ENCODE data around the gene DNAI7.

The DNAI7 gene

GRCh38 chr12:25084816-25085215, 110.1 kb downstream of the DNAI7 start:
- Histone ChIP-seq H3K4me1 (ENCODE audit: insufficient read depth, poor library complexity, severe bottlenecking) (peaks cover 4% of the 10 kb centered on the region), H3K4me3 (ENCODE audit: severe bottlenecking) (no peak overlapping the region), H3K9me3 (ENCODE audit: severe bottlenecking) (no peaks in the 10 kb centered on the region), H3K27ac (ENCODE audit: poor library complexity, severe bottlenecking) (no peak overlapping the region), H3K27me3 (ENCODE audit: insufficient read depth, poor library complexity, severe bottlenecking) (no peaks in the 10 kb centered on the region), H3K36me3 (ENCODE audit: low read depth) (no peaks in the 10 kb centered on the region)
- no peak for TF ChIP-seq CTCF (IDR thresholded peaks at IDR 0.05; ENCODE audit: poor library complexity, severe bottlenecking)
- DNase-seq (ENCODE audit: low spot score) (no peak), ATAC-seq (ENCODE audit: low read depth) (no peak)

GRCh38 chr12:25083211-25083610, 111.7 kb downstream of the DNAI7 start:
- no peaks in the 10 kb centered on the region for H3K4me1 ChIP-seq (ENCODE audit: insufficient read depth, poor library complexity, severe bottlenecking)

GRCh38 chr12:25082628-25083027, 112.3 kb downstream of the DNAI7 start:
- Histone ChIP-seq H3K4me3 (ENCODE audit: severe bottlenecking) (no peak overlapping the region), H3K4me1 (ENCODE audit: insufficient read depth, poor library complexity, severe bottlenecking) (no peaks in the 10 kb centered on the region), H3K27me3 (ENCODE audit: insufficient read depth, poor library complexity, severe bottlenecking) (no peaks in the 10 kb centered on the region), H3K36me3 (ENCODE audit: low read depth) (no peaks in the 10 kb centered on the region), H3K27ac (ENCODE audit: poor library complexity, severe bottlenecking) (no peak overlapping the region), H3K9me3 (ENCODE audit: severe bottlenecking) (no peaks in the 10 kb centered on the region)
- TF ChIP-seq CTCF (IDR thresholded peaks at IDR 0.05; ENCODE audit: poor library complexity, severe bottlenecking): no peak
- ATAC-seq (ENCODE audit: low read depth) (no peak), DNase-seq (ENCODE audit: low spot score) (no peak)

More at GRCh38 chr12:25083211-25083610, 111.7 kb downstream of the DNAI7 start:
- Histone ChIP-seq H3K27me3 (ENCODE audit: insufficient read depth, poor library complexity, severe bottlenecking) (no peaks in the 10 kb centered on the region), H3K4me3 (ENCODE audit: severe bottlenecking) (no peak overlapping the region), H3K27ac (ENCODE audit: poor library complexity, severe bottlenecking) (no peak overlapping the region), H3K36me3 (ENCODE audit: low read depth) (no peaks in the 10 kb centered on the region), H3K9me3 (ENCODE audit: severe bottlenecking) (no peaks in the 10 kb centered on the region)
- TF ChIP-seq CTCF (IDR thresholded peaks at IDR 0.05; ENCODE audit: poor library complexity, severe bottlenecking): no peak
- no peak for DNase-seq (ENCODE audit: low spot score)
- no peak for ATAC-seq (ENCODE audit: low read depth)

GRCh38 chr12:25079393-25079792, 115.6 kb downstream of the DNAI7 start:
- Histone ChIP-seq H3K4me1 (ENCODE audit: insufficient read depth, poor library complexity, severe bottlenecking) (no peaks in the 10 kb centered on the region), H3K4me3 (ENCODE audit: severe bottlenecking) (no peak overlapping the region)

More at GRCh38 chr12:25079393-25079792, 115.6 kb downstream of the DNAI7 start:
- Histone ChIP-seq H3K27me3 (ENCODE audit: insufficient read depth, poor library complexity, severe bottlenecking) (no peaks in the 10 kb centered on the region), H3K9me3 (ENCODE audit: severe bottlenecking) (no peaks in the 10 kb centered on the region), H3K27ac (ENCODE audit: poor library complexity, severe bottlenecking) (no peak overlapping the region), H3K36me3 (ENCODE audit: low read depth) (no peaks in the 10 kb centered on the region)
- ATAC-seq (ENCODE audit: low read depth) (no peak), DNase-seq (ENCODE audit: low spot score) (no peak)
- TF ChIP-seq CTCF (IDR thresholded peaks at IDR 0.05; ENCODE audit: poor library complexity, severe bottlenecking): no peak

Measured in RWPE2 (cell line).